ENCODE results near the gene KIF25.
A peak's percentile ranks its signal among the peaks of the same experiment; 100 is the strongest.

Gene KIF25

GRCh38 chr6:168050225-168050880, 52.9 kb downstream of the KIF25 start:
- DNase-seq, result no peak

GRCh38 chr6:168050881-168051586, 53.6 kb downstream of the KIF25 start:
- no peak for DNase-seq

- DNase-seq, result no peak
Observed at GRCh38 chr6:168051648-168052047, 54.2 kb downstream of the KIF25 start.

- DNase-seq, result no peak
Observed at GRCh38 chr6:168052291-168052891, 54.9 kb downstream of the KIF25 start.

GRCh38 chr6:168053086-168053956, 55.9 kb downstream of the KIF25 start:
- no peak for DNase-seq

- no peak for DNase-seq
Observed at GRCh38 chr6:168053957-168054471, 56.5 kb downstream of the KIF25 start.

- DNase-seq, result no peak
Observed at GRCh38 chr6:168054765-168055560, 57.5 kb downstream of the KIF25 start.

- no peak for DNase-seq
Observed at GRCh38 chr6:168055696-168056489, 58.4 kb downstream of the KIF25 start.

- no peak for DNase-seq
Observed at GRCh38 chr6:168056892-168057527, 59.5 kb downstream of the KIF25 start.

- DNase-seq, result no peak
Observed at GRCh38 chr6:168057836-168058235, 60.4 kb downstream of the KIF25 start.

GRCh38 chr6:168058691-168059551, 61.5 kb downstream of the KIF25 start:
- no peak for DNase-seq

GRCh38 chr6:168060521-168060931, 63.1 kb downstream of the KIF25 start:
- DNase-seq, result peak; percentile 58

GRCh38 chr6:168061269-168062210, 64.1 kb downstream of the KIF25 start:
- no peak for DNase-seq

GRCh38 chr6:168062346-168063289, 65.1 kb downstream of the KIF25 start:
- no peak for DNase-seq

GRCh38 chr6:168063431-168063830, 66.0 kb downstream of the KIF25 start:
- DNase-seq, result no peak

- DNase-seq, result no peak
Observed at GRCh38 chr6:168064226-168064807, 66.8 kb downstream of the KIF25 start.

Measured in right kidney (tissue), 1 donor.